Stimulated activated CD8-positive, alpha-beta memory T cell treated with anti-CD3 and anti-CD28 coated beads, Interleukin-7, amount 100 ng/mL, for 24 hours (primary cell): ENCODE data around the gene ZNF791.
"Not testable (repeated sequence)": the region's sequence is repeated elsewhere in the genome, so short reads cannot be mapped to it uniquely, and the experiment has no call there.

Source experiments
- DNase-seq: peaks from one replicate; pipeline ENCODE4 v3.0.0-alpha.2; 2020; ENCODE audit warnings: low read depth

Gene ZNF791

GRCh38 chr19:12629215-12629614 is 18.5 kb downstream of the ZNF791 start:
- DNase-seq, result no peak

DNA sequence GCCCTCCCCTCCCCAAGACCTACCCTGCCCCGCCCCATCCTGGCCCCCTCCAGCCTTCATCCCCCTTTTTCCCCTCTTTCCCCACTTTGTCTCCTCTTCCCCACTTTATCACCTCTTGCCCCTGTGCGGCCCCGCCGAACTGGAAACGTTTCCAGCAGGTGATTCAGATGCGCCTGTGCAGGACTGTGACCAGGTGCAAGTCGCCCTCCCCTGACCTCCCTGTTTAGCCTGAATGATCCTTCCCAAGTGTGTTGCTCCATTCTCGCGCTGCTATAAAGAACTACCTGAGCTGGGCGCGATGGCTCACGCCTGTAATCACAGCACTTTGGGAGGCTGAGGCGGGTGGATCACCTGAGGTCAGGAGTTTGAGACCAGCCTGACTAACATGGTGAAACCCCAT is 25.9 kb downstream of the ZNF791 start:
- no peak for DNase-seq

DNA sequence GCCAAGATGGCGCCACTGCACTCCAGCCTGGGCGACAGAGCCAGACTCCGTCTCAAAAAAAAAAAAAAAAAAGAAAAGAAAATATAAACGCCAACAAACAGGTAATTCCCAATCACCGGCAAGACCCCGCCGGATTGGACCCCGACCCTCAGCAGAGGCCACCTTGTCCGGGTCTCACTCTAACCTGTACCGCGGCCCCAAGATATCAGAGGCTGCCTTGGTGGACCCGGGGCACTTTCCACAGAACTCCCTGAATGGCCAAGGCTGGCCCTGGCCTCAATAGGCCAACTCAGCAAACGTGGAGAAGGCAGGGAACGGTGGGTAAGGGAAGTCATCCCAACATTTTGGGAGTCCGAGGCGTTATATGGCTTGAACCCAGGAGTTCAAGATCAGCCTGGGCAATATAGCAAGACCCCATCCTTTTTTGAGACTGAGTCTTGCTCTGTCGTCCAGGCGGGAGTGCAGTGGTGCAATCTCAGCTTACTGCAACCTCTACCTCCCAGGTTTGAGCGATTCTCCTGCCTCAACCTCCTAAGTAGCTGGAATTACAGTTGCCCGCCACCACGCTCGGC is 28.0 kb downstream of the ZNF791 start:
- no peak for DNase-seq

DNA sequence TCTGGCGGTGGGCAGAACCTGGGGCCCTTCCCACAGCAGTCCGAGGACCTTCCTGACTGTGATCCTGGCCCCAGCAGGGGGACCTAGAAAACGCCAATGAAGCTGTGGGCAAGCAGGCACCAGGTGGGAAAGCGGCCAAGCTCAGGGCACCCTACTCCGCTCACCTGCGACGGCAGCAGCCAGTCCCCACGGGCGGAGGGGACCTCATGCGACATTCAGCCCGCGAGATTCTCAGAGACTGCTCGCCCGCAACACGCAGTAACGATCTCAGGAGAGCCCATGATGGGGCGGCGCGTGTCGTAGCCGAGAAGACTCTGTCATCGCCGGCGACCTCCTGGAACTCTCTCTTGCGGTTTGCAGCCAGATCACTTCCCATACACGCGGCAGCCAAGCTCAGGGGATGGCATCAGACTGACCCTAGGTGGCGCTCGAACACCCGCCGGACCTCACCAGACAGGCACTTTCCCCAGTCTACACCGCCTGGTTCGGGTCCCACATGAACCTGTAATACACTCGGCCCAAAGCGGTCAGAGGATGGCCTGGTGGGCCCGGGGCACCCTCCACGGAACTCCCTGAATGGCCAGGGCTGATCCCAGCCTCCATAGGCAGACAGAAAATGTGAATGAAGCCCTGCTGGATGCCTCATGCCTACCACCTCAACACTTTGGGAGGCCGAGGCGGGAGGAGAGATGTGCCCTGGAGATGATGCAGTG is 29.3 kb downstream of the ZNF791 start:
- peak; percentile 74 for DNase-seq

DNA sequence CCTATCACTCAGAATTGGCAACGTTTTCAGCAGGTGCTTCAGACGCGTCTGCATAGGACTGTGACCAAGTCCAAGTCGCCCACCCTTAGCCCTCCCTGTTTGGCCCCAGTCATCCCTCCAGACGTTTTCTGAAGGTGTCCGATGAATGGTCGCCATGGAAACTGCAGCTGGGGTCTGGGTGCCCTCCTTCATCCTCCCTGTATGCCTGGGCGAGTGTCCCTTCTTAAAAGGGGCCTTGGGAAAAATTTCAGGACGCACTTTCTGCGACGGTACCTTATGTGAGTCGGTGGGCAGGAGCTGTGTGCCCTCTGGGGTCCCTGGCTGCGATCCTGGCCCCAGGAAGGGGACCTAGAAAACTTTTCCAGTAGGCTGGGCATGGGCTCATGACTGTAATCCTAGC is 30.7 kb downstream of the ZNF791 start:
- DNase-seq, result no peak

- no peak for DNase-seq
Measured at GRCh38 chr19:12642506-12642905, 31.8 kb downstream of the ZNF791 start.

DNA sequence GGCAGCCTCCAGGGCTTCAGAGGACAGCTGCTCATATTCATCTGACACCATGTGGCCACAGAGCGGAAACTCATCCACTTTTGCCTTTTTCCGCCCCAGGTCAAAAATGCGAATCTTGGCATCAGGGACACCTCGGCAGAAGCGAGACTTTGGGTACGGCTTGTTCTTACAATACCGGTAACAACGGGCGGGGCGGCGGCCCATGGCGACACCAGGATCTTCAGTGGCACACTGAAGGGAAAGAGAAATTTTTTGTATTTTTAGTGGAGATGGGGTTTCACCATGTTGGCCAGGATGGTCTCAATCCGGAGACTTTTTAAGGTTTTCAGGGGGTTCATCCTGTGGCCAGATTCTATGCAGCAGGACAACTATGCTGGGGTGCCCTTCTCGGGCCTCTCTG is 33.0 kb downstream of the ZNF791 start:
- DNase-seq, result not testable (repeated sequence)

DNA sequence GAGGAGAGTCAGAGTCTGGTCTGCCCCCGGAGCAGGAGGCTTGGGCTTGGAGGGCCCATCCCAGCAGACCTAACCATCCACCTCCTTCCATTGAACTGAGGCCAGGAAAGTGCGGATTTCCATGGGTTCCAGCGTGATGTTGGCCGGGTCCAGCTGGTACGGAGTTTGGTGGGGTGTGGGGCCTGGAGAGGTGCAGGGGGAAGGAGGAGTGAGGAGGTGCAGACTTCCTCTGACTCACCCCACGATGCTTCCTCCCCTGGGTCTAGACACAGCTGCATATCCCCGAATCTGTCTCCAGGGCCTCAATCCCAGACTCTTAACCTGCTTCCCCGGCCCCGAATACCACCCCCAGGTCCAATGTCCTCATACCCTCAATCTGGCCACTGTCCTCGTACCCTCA is 35.8 kb downstream of the ZNF791 start:
- no peak for DNase-seq

GRCh38 chr19:12647047-12647446 is 36.3 kb downstream of the ZNF791 start:
- DNase-seq, result no peak

DNA sequence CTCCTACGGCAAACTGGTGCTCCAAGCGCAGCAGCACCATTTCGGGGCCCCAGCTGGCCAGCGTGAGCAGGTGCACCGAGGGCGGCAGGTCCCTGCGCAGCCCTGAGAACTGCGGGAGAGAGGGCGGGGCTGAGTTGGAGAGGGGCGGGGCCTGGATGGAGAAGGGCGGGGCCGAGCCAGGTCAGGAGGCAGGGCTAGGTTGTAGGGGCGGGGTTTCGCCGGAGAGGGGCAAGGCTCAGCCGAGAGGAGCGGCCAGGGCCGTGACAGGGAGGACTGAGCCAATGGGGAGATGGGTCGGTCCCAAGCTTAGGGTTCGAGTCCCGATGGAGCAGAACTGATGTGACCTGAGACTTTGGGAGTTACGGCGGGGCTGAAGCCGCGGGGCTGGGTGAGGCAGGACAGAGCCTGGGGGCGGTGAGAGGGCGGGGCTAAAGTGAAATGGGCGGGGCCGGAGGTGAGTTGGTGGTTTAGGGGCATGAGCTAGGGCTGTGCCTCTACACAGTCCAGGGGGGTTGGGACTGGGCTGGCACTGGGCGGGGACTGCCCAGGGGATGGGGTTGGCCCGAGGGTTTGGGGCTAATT is 36.9 kb downstream of the ZNF791 start:
- no peak for DNase-seq

DNA sequence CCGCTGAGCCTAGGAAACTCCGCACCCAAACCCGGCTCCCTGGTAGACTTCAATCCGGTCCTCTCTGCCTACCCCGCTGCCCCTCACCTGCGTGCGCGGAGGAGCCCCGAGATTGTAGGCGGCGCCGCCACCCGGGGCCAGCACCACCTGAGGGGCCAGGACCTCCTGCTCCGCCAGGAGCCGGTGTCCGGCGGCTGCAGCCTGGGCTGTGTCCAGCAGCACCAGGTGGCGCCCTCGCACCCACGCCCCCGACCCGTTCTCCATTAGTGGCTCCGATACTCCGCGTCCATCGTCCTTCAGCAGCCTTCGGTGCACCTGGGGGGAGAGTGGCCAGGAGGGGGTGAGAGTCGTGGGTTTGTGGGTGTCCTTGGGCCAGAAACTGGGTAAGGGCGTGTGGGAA is 37.4 kb downstream of the ZNF791 start:
- no peak for DNase-seq

- DNase-seq, result no peak
Measured at GRCh38 chr19:12649941-12650340, 39.2 kb downstream of the ZNF791 start.

DNA sequence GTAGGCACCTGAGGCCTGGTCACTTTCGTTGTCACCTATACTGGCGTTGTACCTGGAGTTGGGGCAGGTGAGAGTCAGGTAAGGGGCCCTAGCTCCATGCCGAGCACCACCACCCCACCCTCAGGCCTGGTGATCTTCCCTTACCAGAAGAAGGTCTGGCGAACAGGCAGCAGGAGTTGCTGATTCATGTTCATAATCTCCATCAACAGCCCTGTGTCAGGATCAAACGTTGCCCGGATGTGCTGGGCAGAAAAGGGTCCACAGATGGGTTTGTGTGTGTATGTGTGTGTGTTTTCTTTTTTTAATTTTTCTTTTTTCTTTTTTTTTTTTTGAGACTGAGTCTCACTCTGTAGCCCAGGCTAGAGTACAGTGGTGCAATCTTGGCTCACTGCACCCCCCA is 41.5 kb downstream of the ZNF791 start:
- DNase-seq, result no peak

DNA sequence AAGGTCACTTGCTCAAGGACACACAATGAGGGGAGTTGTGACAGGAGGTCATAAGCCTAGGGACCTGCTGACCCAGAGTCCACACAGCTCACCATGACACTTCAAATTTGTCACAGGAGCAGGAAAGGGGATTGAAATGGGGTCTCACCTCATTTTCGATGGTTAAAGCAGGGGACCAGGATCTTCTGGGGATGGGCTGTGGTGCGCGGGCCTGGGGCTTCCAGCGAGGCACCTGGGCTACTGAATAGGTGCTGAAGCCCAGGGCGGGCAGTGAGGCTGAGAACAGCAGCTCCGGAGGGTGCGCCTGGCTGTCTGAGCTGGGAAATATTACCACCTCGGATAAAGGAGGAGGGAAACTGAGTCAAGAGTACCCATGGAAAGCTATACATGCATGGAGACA is 44.8 kb downstream of the ZNF791 start:
- no peak for DNase-seq

- DNase-seq, result no peak
Measured at GRCh38 chr19:12656899-12657571, 46.3 kb downstream of the ZNF791 start.

- DNase-seq, result no peak
Measured at GRCh38 chr19:12657966-12658365, 47.2 kb downstream of the ZNF791 start.

DNA sequence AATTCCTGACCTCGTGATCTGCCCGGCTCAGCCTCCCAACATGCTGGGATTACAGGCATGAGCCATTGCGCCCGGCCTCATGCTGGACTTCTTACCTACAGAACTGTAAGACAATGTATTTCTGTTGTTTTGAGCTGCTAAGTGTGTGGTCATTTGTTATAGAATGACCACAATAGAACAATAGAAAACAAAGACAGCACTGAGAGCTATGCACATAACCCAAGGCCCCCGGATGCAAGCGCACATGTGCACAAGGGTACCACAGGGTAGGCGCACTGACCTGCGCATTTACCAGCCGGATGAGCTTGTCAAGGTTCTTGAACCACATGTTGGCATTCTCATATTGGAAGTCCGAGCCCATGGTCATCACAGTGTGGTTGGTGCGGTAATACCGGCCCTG is 50.3 kb downstream of the ZNF791 start:
- DNase-seq, result no peak

GRCh38 chr19:12664406-12665280 is 53.9 kb downstream of the ZNF791 start:
- DNase-seq, result no peak

DNA sequence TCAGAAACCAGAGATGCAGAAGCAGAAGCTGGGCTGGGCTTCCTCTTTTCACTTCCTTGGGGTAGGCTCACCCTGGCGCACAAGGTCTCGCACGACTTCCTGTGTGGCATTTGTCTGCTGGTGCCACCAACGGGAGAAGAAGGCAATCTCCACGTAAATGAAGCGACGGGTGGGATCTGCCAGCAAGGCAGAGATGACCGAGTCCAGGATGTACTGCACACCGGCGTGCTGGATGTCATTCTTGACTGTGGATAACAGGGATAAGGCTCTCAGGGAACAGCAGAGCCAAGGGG is 54.5 kb downstream of the ZNF791 start:
- no peak for DNase-seq

DNA sequence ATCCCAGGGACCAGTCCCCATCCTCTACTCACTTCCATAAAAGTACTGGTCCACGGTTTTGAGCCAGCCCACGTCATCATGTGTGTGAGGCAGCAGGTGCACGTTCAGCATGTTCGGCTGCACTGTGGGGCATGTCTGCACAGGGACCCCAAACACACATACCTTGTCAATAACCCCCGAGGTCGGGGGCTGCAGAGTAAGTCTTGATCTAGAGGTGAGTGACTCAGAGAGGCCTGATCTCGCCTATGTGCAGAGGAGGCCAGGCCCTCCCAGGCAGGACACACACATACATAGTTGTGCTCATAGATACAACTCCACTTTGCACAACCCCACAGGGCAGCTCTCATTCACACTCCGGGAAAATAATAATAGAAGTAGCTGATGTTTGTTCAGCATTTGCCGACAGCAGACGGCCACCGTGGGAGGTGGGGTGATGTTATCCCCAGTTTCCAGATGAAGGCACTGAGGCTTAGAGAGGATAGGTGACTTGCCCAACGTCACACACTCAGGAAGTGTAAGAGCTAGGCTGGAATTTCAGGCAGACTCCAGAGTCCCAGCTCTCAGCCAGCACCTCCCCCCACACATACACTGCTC is 55.0 kb downstream of the ZNF791 start:
- no peak for DNase-seq

DNA sequence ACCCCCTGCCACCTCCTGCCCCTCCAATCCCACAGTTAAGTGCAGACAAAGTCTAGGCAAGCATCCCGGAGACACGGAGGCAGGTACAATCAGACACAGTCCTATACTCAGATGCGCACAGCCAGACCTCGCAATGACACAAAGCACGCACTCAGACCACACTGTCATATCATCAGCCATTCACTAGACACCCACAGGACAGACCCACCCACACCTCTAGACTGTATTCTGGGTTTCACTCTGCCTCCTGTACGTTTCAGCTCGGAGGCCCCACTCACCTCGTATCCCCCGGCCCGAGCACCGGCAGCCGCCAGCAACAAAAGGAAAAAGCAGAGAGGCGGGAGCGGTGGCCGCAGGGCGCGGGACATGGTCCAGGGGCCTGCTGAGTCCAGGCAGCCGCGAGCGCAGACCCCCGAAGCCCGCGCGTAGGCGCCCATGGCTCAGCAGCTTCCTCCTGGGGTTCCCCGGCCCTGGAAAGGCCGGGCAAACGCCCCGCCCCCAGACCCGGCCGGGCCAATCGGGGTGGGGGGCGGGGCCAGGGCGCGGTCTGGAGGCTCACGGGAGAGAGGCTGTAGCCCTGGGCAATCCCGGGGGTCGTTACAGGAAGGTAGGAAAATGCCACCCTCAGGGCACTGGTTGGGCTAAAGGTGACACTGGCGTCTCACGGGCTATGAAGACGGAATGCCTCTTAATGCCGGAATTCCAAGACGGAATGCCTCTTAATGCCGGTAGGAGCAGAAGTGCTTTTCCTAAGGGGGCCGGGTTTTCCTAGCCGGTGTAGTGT is 55.7 kb downstream of the ZNF791 start, which contains the start of the genes MAN2B1 and WDR83:
Gene MAN2B1 (minus strand): TSS at position 478 of the 784 bp plus-strand sequence. CDS start 41 bp downstream, at position 437.
Gene WDR83 (plus strand): TSS at position 543 of the 784 bp plus-strand sequence. CDS start 2,984 bp downstream, outside the sequence.
- DNase-seq, result peak; percentile 60
